Activated CD8-positive, alpha-beta memory T cell treated with anti-CD3 and anti-CD28 coated beads for 24 hours (primary cell): ENCODE measurements around the gene FGF7.
"Not testable (repeated sequence)": the region's sequence is repeated elsewhere in the genome, so short reads cannot be mapped to it uniquely, and the experiment has no call there.

Experiments used
- DNase-seq: peaks from one replicate; pipeline ENCODE4 v3.0.0-alpha.2; 2020

The FGF7 gene

GRCh38 chr15:49423021-49423420 is at the start of gene FGF7:
Gene FGF7 (plus strand): TSS chr15:49423242. CDS start chr15:49424298, 1,056 bp downstream.
- no peak for DNase-seq

GRCh38 chr15:49379996-49380395 is 43.0 kb upstream of the FGF7 start:
- no peak for DNase-seq

- DNase-seq, result no peak
Observed at GRCh38 chr15:49380912-49381311, 42.1 kb upstream of the FGF7 start.

- no peak for DNase-seq
Observed at GRCh38 chr15:49382394-49382793, 40.6 kb upstream of the FGF7 start.

GRCh38 chr15:49383266-49383665 is 39.8 kb upstream of the FGF7 start:
- no peak for DNase-seq

- no peak for DNase-seq
Observed at GRCh38 chr15:49387471-49387870, 35.6 kb upstream of the FGF7 start.

GRCh38 chr15:49402515-49403296 is 20.3 kb upstream of the FGF7 start:
- DNase-seq, result not testable (repeated sequence)

GRCh38 chr15:49406352-49407118 is 16.5 kb upstream of the FGF7 start:
- DNase-seq, result no peak

- DNase-seq, result no peak
Observed at GRCh38 chr15:49410641-49411040, 12.4 kb upstream of the FGF7 start.

GRCh38 chr15:49412797-49413196 is 10.2 kb upstream of the FGF7 start:
- no peak for DNase-seq

- no peak for DNase-seq
Observed at GRCh38 chr15:49415149-49415548, 7.9 kb upstream of the FGF7 start.

- no peak for DNase-seq
Observed at GRCh38 chr15:49415638-49416037, 7.4 kb upstream of the FGF7 start.

GRCh38 chr15:49418811-49419210 is 4.2 kb upstream of the FGF7 start:
- DNase-seq, result no peak

GRCh38 chr15:49421991-49422390 is 1.1 kb upstream of the FGF7 start:
- no peak for DNase-seq

GRCh38 chr15:49423901-49424550 is 984 bp downstream of the FGF7 start:
- DNase-seq, result no peak

GRCh38 chr15:49424954-49425353 is 1.9 kb downstream of the FGF7 start:
- no peak for DNase-seq

- no peak for DNase-seq
Observed at GRCh38 chr15:49427372-49427771, 4.3 kb downstream of the FGF7 start.

- DNase-seq, result no peak
Observed at GRCh38 chr15:49428409-49429095, 5.5 kb downstream of the FGF7 start.

GRCh38 chr15:49430046-49430445 is 7.0 kb downstream of the FGF7 start:
- DNase-seq, result no peak

GRCh38 chr15:49435174-49435573 is 12.1 kb downstream of the FGF7 start:
- no peak for DNase-seq

- no peak for DNase-seq
Observed at GRCh38 chr15:49436751-49437150, 13.7 kb downstream of the FGF7 start.

- DNase-seq, result no peak
Observed at GRCh38 chr15:49438962-49439631, 16.1 kb downstream of the FGF7 start.
